Mesenchymal stem cell (in vitro differentiated cells and primary cell): ENCODE results near the gene WWTR1.

Source experiments
- DNase-seq: peaks from one replicate; pipeline ENCODE4 v3.0.0-alpha.2; 2013
- H2AFZ ChIP-seq: one replicate; pipeline ENCODE4 v1.6.1; 2013; ENCODE audit warnings: low read depth, mild to moderate bottlenecking, control low read depth, inconsistent platforms, low read length, moderate library complexity
- H2AK5ac ChIP-seq: 2 replicates; pipeline ENCODE4 v1.6.1; 2013; ENCODE audit warnings: low read length, moderate library complexity, mild to moderate bottlenecking, inconsistent platforms; ENCODE audit not compliant: severe bottlenecking
- H2BK120ac ChIP-seq: one replicate; pipeline ENCODE4 v1.6.1; 2013; ENCODE audit warnings: low read depth, mild to moderate bottlenecking, inconsistent platforms, low read length, moderate library complexity
- H2BK12ac ChIP-seq, 2 experiments: one replicate each; pipeline ENCODE4 v1.6.1; 2013; ENCODE audit warnings: inconsistent platforms in 2 of 2, low read length in 2 of 2, mild to moderate bottlenecking in 2 of 2, moderate library complexity in 2 of 2, control low read depth in 1 of 2
- H2BK15ac ChIP-seq: one replicate; pipeline ENCODE4 v1.6.1; 2013; ENCODE audit warnings: mild to moderate bottlenecking, low read depth, inconsistent platforms; ENCODE audit not compliant: poor library complexity, severe bottlenecking
- H2BK5ac ChIP-seq: 2 replicates; pipeline ENCODE4 v1.6.1; 2013; ENCODE audit warnings: low read depth, mild to moderate bottlenecking, low read length, control low read depth, inconsistent platforms; ENCODE audit not compliant: poor library complexity, severe bottlenecking
- H3K14ac ChIP-seq, 2 experiments: one replicate each; pipeline ENCODE4 v1.6.1; 2013; ENCODE audit warnings: inconsistent platforms in 2 of 2, low read length in 2 of 2, control low read depth in 1 of 2, mild to moderate bottlenecking in 1 of 2, moderate library complexity in 1 of 2
- H3K18ac ChIP-seq, 2 experiments: one replicate each; pipeline ENCODE4 v1.6.1; 2013; ENCODE audit warnings: inconsistent platforms in 2 of 2, low read length in 2 of 2, control low read depth in 1 of 2, low read depth in 1 of 2, mild to moderate bottlenecking in 1 of 2
- H3K23ac ChIP-seq, 2 experiments: one replicate each; pipeline ENCODE4 v1.6.1; 2013; ENCODE audit warnings: inconsistent platforms in 2 of 2, low read length in 2 of 2, mild to moderate bottlenecking in 2 of 2, moderate library complexity in 2 of 2, control low read depth in 1 of 2
- H3K27ac ChIP-seq: 2 replicates; pipeline ENCODE4 v1.5.1; 2013; ENCODE audit warnings: mild to moderate bottlenecking, moderate library complexity, low read length, control low read depth, inconsistent platforms; ENCODE audit not compliant: poor library complexity, severe bottlenecking
- H3K27me3 ChIP-seq, 2 experiments: 2 replicates each; pipeline versions ENCODE4 v1.6.1 to v1.7.0; 2013; ENCODE audit warnings: low read length in 2 of 2, mild to moderate bottlenecking in 2 of 2, moderate library complexity in 2 of 2, control low read depth in 1 of 2, inconsistent platforms in 1 of 2; ENCODE audit not compliant: control insufficient read depth in 1 of 2, insufficient read depth in 1 of 2
- H3K36me3 ChIP-seq, 2 experiments: 2 replicates each; pipeline versions ENCODE4 v1.6.1 to v1.7.0; 2013; ENCODE audit warnings: low read length in 2 of 2, control low read depth in 1 of 2, inconsistent platforms in 1 of 2, low read depth in 1 of 2, mild to moderate bottlenecking in 1 of 2; ENCODE audit not compliant: insufficient read depth in 2 of 2, control insufficient read depth in 1 of 2
- H3K4ac ChIP-seq, 2 experiments: one replicate each; pipeline ENCODE4 v1.6.1; 2013; ENCODE audit warnings: inconsistent platforms in 2 of 2, low read length in 2 of 2, mild to moderate bottlenecking in 2 of 2, moderate library complexity in 2 of 2, control low read depth in 1 of 2, low read depth in 1 of 2
- H3K4me1 ChIP-seq: 2 replicates; pipeline ENCODE4 v1.6.1; 2013; ENCODE audit warnings: low read depth, low read length, control low read depth; ENCODE audit not compliant: control insufficient read depth, insufficient read depth
- H3K4me2 ChIP-seq: 2 replicates; pipeline ENCODE4 v1.6.1; 2013; ENCODE audit warnings: low read length, mild to moderate bottlenecking, inconsistent platforms; ENCODE audit not compliant: poor library complexity, severe bottlenecking
- H3K4me3 ChIP-seq, 2 experiments: 2 replicates each; pipeline versions ENCODE4 v1.5.1 to v1.7.0; 2013; ENCODE audit warnings: low read length in 2 of 2, mild to moderate bottlenecking in 2 of 2, control low read depth in 1 of 2, low read depth in 1 of 2; ENCODE audit not compliant: insufficient read depth in 1 of 2
- H3K79me1 ChIP-seq: replicated peaks from 2 replicates; pipeline ENCODE4 v1.6.1; 2013; ENCODE audit warnings: mild to moderate bottlenecking, control low read depth, low read length, inconsistent platforms; ENCODE audit not compliant: poor library complexity, severe bottlenecking
- H3K9ac ChIP-seq: 2 replicates; pipeline ENCODE4 v1.7.0; 2013; ENCODE audit warnings: mild to moderate bottlenecking, low read length, moderate library complexity
- H3K9me3 ChIP-seq: 2 replicates; pipeline ENCODE4 v1.7.0; 2013; ENCODE audit warnings: mild to moderate bottlenecking, low read length; ENCODE audit not compliant: control insufficient read depth
- H4K8ac ChIP-seq: one replicate; pipeline ENCODE4 v1.6.1; 2013; ENCODE audit warnings: inconsistent platforms, mild to moderate bottlenecking, low read length, moderate library complexity
- H4K91ac ChIP-seq: one replicate; pipeline ENCODE4 v1.6.1; 2013; ENCODE audit warnings: mild to moderate bottlenecking, low read length, inconsistent platforms
- WGBS: methylation state at CpG from one replicate; pipeline ENCODE4 v1.1.7; 2013; ENCODE audit warnings: mixed read lengths; 5-methylcytosine and 5-hydroxymethylcytosine counted together

Gene WWTR1

DNA sequence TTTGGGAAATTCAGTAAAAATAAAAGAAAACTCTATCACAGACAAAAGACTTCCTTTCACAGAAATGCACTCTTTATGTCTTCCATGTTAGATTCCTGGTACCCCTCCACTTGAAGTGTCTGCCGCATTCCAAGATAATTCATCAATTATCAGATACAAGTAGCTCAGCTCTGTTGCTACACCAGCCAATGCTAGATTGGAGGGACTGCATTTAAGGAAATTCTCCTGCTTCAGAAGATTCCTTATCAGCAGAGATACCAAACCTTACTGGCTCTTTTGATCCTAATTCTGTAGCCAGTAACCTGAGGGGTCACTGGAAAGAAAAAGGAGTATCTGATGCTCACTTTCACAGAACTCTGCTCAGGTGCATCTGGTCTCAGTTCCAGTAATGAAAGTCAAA lies 119.5 kb downstream of the WWTR1 start:
- Histone ChIP-seq H2BK5ac (no peak overlapping the region), H3K9me3 (no peaks in the 10 kb centered on the region), H4K91ac (no peak overlapping the region), H2BK15ac (no peak overlapping the region), H2AK5ac (no peak overlapping the region), H3K4me1 (peaks cover 14% of the 10 kb centered on the region), H2BK120ac (no peak overlapping the region), H3K4ac (no peak overlapping the region), H3K4me3 (no peak overlapping the region), H3K27me3 (no peaks in the 10 kb centered on the region), H4K8ac (no peak overlapping the region), H3K36me3 (peaks cover 0 to 52% of the 10 kb centered on the region in 2 experiments), H3K9ac (no peak overlapping the region), H3K4me2 (no peak overlapping the region), H3K23ac (no peak overlapping the region), H2AFZ (no peak overlapping the region), H3K14ac (no peak overlapping the region), H3K79me1 (no peaks in the 10 kb centered on the region), H3K18ac (no peak overlapping the region), H2BK12ac (no peak overlapping the region), H3K27ac (peak overlapping the region; percentile 3)
- 33% methylated on average over 1 of the region's 1 CpG for WGBS
- no peak for DNase-seq

DNA sequence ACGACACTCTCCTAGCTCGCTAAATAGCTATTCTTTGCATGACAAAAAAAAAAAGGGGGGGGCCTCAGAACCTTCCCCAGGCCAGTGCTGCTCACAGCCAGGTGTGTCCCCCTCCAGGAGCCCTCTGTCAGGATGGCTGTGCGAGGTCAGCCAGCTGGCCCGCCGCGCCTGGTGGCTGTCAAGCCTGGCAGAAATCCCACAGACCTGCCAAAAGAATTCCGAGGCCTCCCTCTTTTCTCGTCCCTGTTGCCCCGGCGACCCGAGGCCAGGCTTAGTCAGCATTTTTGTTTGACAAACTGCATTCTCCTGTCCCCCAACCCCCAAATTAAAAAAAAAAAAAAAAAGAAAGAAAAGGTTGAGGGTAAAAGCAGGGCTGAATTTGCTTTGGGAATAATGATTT lies 121.4 kb downstream of the WWTR1 start:
- Histone ChIP-seq H2BK120ac (no peak overlapping the region), H2BK5ac (no peak overlapping the region), H3K18ac (no peak overlapping the region), H3K9ac (peak overlapping the region; percentile 80), H3K14ac (no peak overlapping the region), H2AK5ac (no peak overlapping the region), H3K36me3 (peaks cover 4 to 49% of the 10 kb centered on the region in 2 experiments), H4K91ac (no peak overlapping the region), H2BK15ac (no peak overlapping the region), H4K8ac (no peak overlapping the region), H3K4me2 (peak overlapping the region; percentile 63), H2AFZ (no peak overlapping the region), H3K4ac (no peak overlapping the region), H3K27me3 (no peaks in the 10 kb centered on the region), H3K4me3 (peak overlapping the region in 1 of 2 experiments; percentile 38), H3K4me1 (peaks cover 15% of the 10 kb centered on the region), H3K27ac (peak overlapping the region; percentile 89), H3K79me1 (no peaks in the 10 kb centered on the region), H3K9me3 (no peaks in the 10 kb centered on the region), H3K23ac (no peak overlapping the region), H2BK12ac (peak overlapping the region; percentile 24 to 45)
- DNase-seq, result peak; percentile 66
- 11% methylated on average over 6 of the region's 11 CpGs for WGBS

DNA sequence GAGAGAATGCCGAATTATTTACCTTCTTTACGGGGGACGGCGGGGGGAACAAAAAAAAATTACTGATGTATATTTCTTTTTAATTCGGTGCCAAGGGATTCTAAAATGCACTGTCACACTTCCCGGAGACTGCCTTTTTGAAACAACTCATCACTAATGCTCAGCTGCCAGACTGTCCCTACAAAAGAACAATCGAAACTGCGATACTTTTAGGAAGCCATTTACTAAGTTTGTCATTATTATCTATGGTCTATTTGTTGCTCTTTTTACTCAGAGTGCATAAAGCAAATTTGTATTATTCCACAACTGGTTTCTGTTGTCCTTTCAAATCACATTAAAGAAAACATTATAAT lies 122.5 kb downstream of the WWTR1 start:
- peak overlapping the region; percentile 80 for H3K9ac ChIP-seq
- no peak for DNase-seq
- H4K91ac ChIP-seq, result no peak overlapping the region
- H3K18ac ChIP-seq, result no peak overlapping the region
- no peak overlapping the region for H2AK5ac ChIP-seq
- H2BK120ac ChIP-seq, result no peak overlapping the region
- H2BK15ac ChIP-seq, result no peak overlapping the region
- no peak overlapping the region for H2BK5ac ChIP-seq
- no peaks in the 10 kb centered on the region for H3K79me1 ChIP-seq
- no peak overlapping the region for H2AFZ ChIP-seq
- no peaks in the 10 kb centered on the region for H3K27me3 ChIP-seq
- H3K23ac ChIP-seq, result no peak overlapping the region
- no peak overlapping the region for H3K4ac ChIP-seq
- H3K36me3 ChIP-seq, result peaks cover 7 to 39% of the 10 kb centered on the region in 2 experiments
- no peak overlapping the region for H3K14ac ChIP-seq
- H3K27ac ChIP-seq, result peak overlapping the region; percentile 81
- no peak overlapping the region for H4K8ac ChIP-seq
- no peak overlapping the region for H3K4me2 ChIP-seq
- peaks cover 17% of the 10 kb centered on the region for H3K4me1 ChIP-seq
- WGBS, result 73% methylated on average over 6 of the region's 8 CpGs
- no peak overlapping the region for H2BK12ac ChIP-seq
- peak overlapping the region in 1 of 2 experiments; percentile 61 for H3K4me3 ChIP-seq
- no peaks in the 10 kb centered on the region for H3K9me3 ChIP-seq

DNA sequence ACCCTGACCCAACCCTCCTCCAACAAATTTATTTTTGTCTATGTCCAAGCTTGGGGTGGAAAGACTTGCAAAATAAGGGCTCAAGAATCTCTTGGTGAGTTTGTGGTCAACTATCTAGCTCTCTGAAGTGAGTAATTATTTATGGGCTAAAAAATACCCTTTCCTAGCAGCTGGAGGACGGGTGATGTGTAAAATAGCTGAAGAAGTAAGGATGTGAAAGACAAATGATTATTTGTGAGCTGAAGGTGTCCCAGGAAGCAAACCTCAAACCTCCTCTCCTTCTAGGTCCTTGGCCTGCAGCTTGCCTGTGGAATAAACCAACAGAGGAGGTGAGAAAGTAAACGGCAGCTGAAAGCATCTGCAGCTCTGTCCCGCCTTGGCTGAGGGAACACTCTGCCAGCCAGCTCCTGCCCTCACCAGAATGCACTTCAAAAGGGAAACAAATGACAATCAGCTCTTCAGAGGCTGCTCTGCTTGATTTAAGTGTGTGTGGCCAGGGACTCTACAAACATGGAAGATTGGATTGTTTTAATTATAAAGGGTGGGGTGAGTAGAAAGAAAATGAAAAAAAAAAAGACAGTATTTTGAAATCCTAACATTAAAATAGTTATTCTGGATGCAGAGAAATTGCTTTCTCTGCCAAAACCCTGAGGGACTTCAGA lies 123.0 kb downstream of the WWTR1 start:
- H3K18ac ChIP-seq, result peak overlapping the region in 1 of 2 experiments; percentile 38
- peak overlapping the region; percentile 81 for H3K27ac ChIP-seq
- H2BK12ac ChIP-seq, result peak overlapping the region in 1 of 2 experiments; percentile 31
- peaks cover 17% of the 10 kb centered on the region for H3K4me1 ChIP-seq
- H3K23ac ChIP-seq, result no peak overlapping the region
- H3K4me2 ChIP-seq, result no peak overlapping the region
- H3K4me3 ChIP-seq, result peak overlapping the region in 1 of 2 experiments; percentile 61
- peak overlapping the region; percentile 80 for H3K9ac ChIP-seq
- H2BK5ac ChIP-seq, result no peak overlapping the region
- no peak overlapping the region for H4K91ac ChIP-seq
- peak; percentile 82 for DNase-seq
- H2AFZ ChIP-seq, result no peak overlapping the region
- no peaks in the 10 kb centered on the region for H3K79me1 ChIP-seq
- peak overlapping the region; percentile 3 for H2AK5ac ChIP-seq
- H3K9me3 ChIP-seq, result no peaks in the 10 kb centered on the region
- H4K8ac ChIP-seq, result peak overlapping the region; percentile 22
- no peaks in the 10 kb centered on the region for H3K27me3 ChIP-seq
- H3K36me3 ChIP-seq, result peaks cover 7 to 36% of the 10 kb centered on the region in 2 experiments
- 0% methylated on average over 3 of the region's 3 CpGs for WGBS
- H3K4ac ChIP-seq, result peak overlapping the region in 1 of 2 experiments; percentile 70
- no peak overlapping the region for H3K14ac ChIP-seq
- no peak overlapping the region for H2BK120ac ChIP-seq
- H2BK15ac ChIP-seq, result no peak overlapping the region
